SK-N-MC (cell line): ENCODE measurements around the gene SEMA6A.

Experiments used
- DNase-seq: peaks from one replicate; pipeline ENCODE4 v3.0.0-alpha.2; 2011; ENCODE audit warnings: low read depth, low spot score
- H3K27ac ChIP-seq: fragments of 200-600 bp; sonication (generic); 2 replicates; pipeline ENCODE4 v1.5.1; 2016; ENCODE audit warnings: mixed run types
- H3K36me3 ChIP-seq: fragments of 200-600 bp; sonication (generic); 2 replicates; pipeline ENCODE4 v1.6.1; 2017; ENCODE audit warnings: antibody characterized with exemption, low read length, mixed read lengths; ENCODE audit not compliant: insufficient read depth
- H3K4me3 ChIP-seq: fragments of 200-600 bp; sonication (generic); 2 replicates; pipeline ENCODE4 v1.5.1; 2016
- H3K9ac ChIP-seq: fragments of 200-600 bp; sonication (generic); 2 replicates; pipeline ENCODE4 v1.8.0; 2017; ENCODE audit warnings: mixed run types, mixed read lengths; ENCODE audit not compliant: insufficient read length
- H3K9me3 ChIP-seq: fragments of 200-600 bp; sonication (generic); 2 replicates; pipeline ENCODE4 v1.6.1; 2017; ENCODE audit warnings: low read depth, mild to moderate bottlenecking, antibody characterized with exemption, low read length, moderate library complexity, mixed read lengths
- EZH2 ChIP-seq: fragments of 200-600 bp; sonication (generic); IDR thresholded peaks from one replicate; pipeline ENCODE4 v1.6.1; 2017; ENCODE audit warnings: antibody characterized with exemption
- FOXP2 ChIP-seq: optimal IDR thresholded peaks from 2 replicates; pipeline ENCODE3; 2011; ENCODE audit warnings: mild to moderate bottlenecking, moderate library complexity; ENCODE audit not compliant: insufficient read depth; ENCODE audit errors: extremely low read length, control extremely low read depth
- POLR2AphosphoS5 ChIP-seq: IDR thresholded peaks from 2 replicates; pipeline ENCODE4 v1.6.1; 2012; ENCODE audit warnings: mild to moderate bottlenecking, low read depth, low read length, borderline replicate concordance

The SEMA6A gene

GRCh38 chr5:116446356-116447005 lies 128.1 kb downstream of the SEMA6A start:
- no peak for TF ChIP-seq POLR2AphosphoS5
- no peak for TF ChIP-seq EZH2
- TF ChIP-seq FOXP2 = no peak
- DNase-seq = no peak
- H3K36me3 ChIP-seq = peaks cover 18% of the 10 kb centered on the region; the same call in 1 of the 2 replicates
- H3K9me3 ChIP-seq = no peaks in the 10 kb centered on the region
- H3K27ac ChIP-seq = no peak overlapping the region
- H3K9ac ChIP-seq = no peak overlapping the region
- H3K4me3 ChIP-seq = no peak overlapping the region

GRCh38 chr5:116445311-116445710 lies 129.3 kb downstream of the SEMA6A start:
- no peak overlapping the region for H3K27ac ChIP-seq

GRCh38 chr5:116444373-116445295 lies 130.0 kb downstream of the SEMA6A start:
- TF ChIP-seq FOXP2 (no peak), EZH2 (no peak), POLR2AphosphoS5 (no peak)
- Histone ChIP-seq H3K9me3 (no peaks in the 10 kb centered on the region), H3K9ac (no peak overlapping the region), H3K4me3 (no peak overlapping the region), H3K27ac (no peak overlapping the region), H3K36me3 (peaks cover 18% of the 10 kb centered on the region; the same call in 1 of the 2 replicates)
- no peak for DNase-seq

More at GRCh38 chr5:116445311-116445710, 129.3 kb downstream of the SEMA6A start:
- Histone ChIP-seq H3K4me3 (no peak overlapping the region), H3K9me3 (no peaks in the 10 kb centered on the region), H3K9ac (no peak overlapping the region), H3K36me3 (peaks cover 18% of the 10 kb centered on the region; the same call in 1 of the 2 replicates)
- DNase-seq = no peak
- TF ChIP-seq POLR2AphosphoS5 (no peak), FOXP2 (no peak), EZH2 (no peak)

- Histone ChIP-seq H3K9me3 (no peaks in the 10 kb centered on the region), H3K9ac (no peak overlapping the region), H3K27ac (no peak overlapping the region), H3K36me3 (peaks cover 18% of the 10 kb centered on the region; the same call in 1 of the 2 replicates), H3K4me3 (no peak overlapping the region)
- no peak for DNase-seq
- TF ChIP-seq POLR2AphosphoS5 (no peak), EZH2 (no peak), FOXP2 (no peak)
Observed at GRCh38 chr5:116442931-116443551, 131.6 kb downstream of the SEMA6A start.

GRCh38 chr5:116442095-116442534 lies 132.5 kb downstream of the SEMA6A start:
- no peak overlapping the region for H3K27ac ChIP-seq
- no peak overlapping the region for H3K9ac ChIP-seq
- no peak overlapping the region for H3K4me3 ChIP-seq
- DNase-seq = no peak
- H3K9me3 ChIP-seq = no peaks in the 10 kb centered on the region
- no peak for TF ChIP-seq FOXP2
- no peak for TF ChIP-seq EZH2
- TF ChIP-seq POLR2AphosphoS5 = no peak
- H3K36me3 ChIP-seq = peaks cover 11% of the 10 kb centered on the region; the same call in 1 of the 2 replicates

- TF ChIP-seq EZH2 (no peak), FOXP2 (no peak)
- Histone ChIP-seq H3K27ac (no peak overlapping the region), H3K4me3 (no peak overlapping the region), H3K36me3 (peaks cover 3% of the 10 kb centered on the region; the same call in 1 of the 2 replicates), H3K9ac (no peak overlapping the region), H3K9me3 (no peaks in the 10 kb centered on the region)
- no peak for DNase-seq
Observed at GRCh38 chr5:116441223-116441622, 133.4 kb downstream of the SEMA6A start.

GRCh38 chr5:116440457-116441001 lies 134.1 kb downstream of the SEMA6A start:
- H3K27ac ChIP-seq = no peak overlapping the region
- no peak for DNase-seq
- H3K9ac ChIP-seq = no peak overlapping the region
- H3K36me3 ChIP-seq = no peaks in the 10 kb centered on the region
- no peaks in the 10 kb centered on the region for H3K9me3 ChIP-seq
- H3K4me3 ChIP-seq = no peak overlapping the region
- no peak for TF ChIP-seq POLR2AphosphoS5

- DNase-seq = no peak
- no peak overlapping the region for H3K27ac ChIP-seq
- TF ChIP-seq EZH2 (no peak), POLR2AphosphoS5 (no peak), FOXP2 (no peak)
- no peak overlapping the region for H3K9ac ChIP-seq
- H3K36me3 ChIP-seq = no peaks in the 10 kb centered on the region
- no peak overlapping the region for H3K4me3 ChIP-seq
- H3K9me3 ChIP-seq = no peaks in the 10 kb centered on the region
Observed at GRCh38 chr5:116439905-116440304, 134.7 kb downstream of the SEMA6A start.
